ENCODE data around the gene AKR1D1.

The AKR1D1 gene

GRCh38 chr7:138122162-138122561 is 45.9 kb downstream of the AKR1D1 start:
- POLR2A ChIA-PET, result no interaction called here
- CTCF ChIA-PET, result no interaction called here
- TF ChIP-seq ZNF362 (tag by site-specific recombination; IDR thresholded peaks at IDR 0.05) (no peak), MYNN (tag by site-specific recombination; IDR thresholded peaks at IDR 0.05; ENCODE audit: borderline replicate concordance) (no peak), ZNF366 (tag by site-specific recombination; conservative IDR thresholded peaks at IDR 0.05) (no peak), ZNF274 (IDR thresholded peaks at IDR 0.05; ENCODE audit: low read length) (no peak), ZNF274 (tag by site-specific recombination; IDR thresholded peaks at IDR 0.05; ENCODE audit: borderline replicate concordance) (no peak), ZNF664 (tag by site-specific recombination; IDR thresholded peaks at IDR 0.05) (no peak), SP3 (tag by site-specific recombination; IDR thresholded peaks at IDR 0.05) (no peak), ZNF510 (tag by site-specific recombination; IDR thresholded peaks at IDR 0.05; ENCODE audit: insufficient replicate concordance) (no peak), PBX3 (CRISPR knock-in tag; IDR thresholded peaks at IDR 0.05) (no peak), ZNF670 (tag by site-specific recombination; IDR thresholded peaks at IDR 0.05; ENCODE audit: low read depth) (no peak), BCL11A (tag by site-specific recombination; IDR thresholded peaks at IDR 0.05; ENCODE audit: low read depth) (no peak), ZNF132 (tag by site-specific recombination; IDR thresholded peaks at IDR 0.05; ENCODE audit: borderline replicate concordance) (no peak), ZNF585B (tag by site-specific recombination; IDR thresholded peaks at IDR 0.05) (no peak), ZBTB21 (tag by site-specific recombination; IDR thresholded peaks at IDR 0.05) (no peak), ZNF2 (tag by site-specific recombination; IDR thresholded peaks at IDR 0.05) (no peak), BCL11B (tag by site-specific recombination; IDR thresholded peaks at IDR 0.05; ENCODE audit: low read depth) (no peak), ZNF707 (tag by site-specific recombination; IDR thresholded peaks at IDR 0.05) (no peak), RBAK (tag by site-specific recombination; IDR thresholded peaks at IDR 0.05) (no peak), ZNF580 (tag by site-specific recombination; IDR thresholded peaks at IDR 0.05) (no peak)
- TF ChIP-seq, protein P1, sequence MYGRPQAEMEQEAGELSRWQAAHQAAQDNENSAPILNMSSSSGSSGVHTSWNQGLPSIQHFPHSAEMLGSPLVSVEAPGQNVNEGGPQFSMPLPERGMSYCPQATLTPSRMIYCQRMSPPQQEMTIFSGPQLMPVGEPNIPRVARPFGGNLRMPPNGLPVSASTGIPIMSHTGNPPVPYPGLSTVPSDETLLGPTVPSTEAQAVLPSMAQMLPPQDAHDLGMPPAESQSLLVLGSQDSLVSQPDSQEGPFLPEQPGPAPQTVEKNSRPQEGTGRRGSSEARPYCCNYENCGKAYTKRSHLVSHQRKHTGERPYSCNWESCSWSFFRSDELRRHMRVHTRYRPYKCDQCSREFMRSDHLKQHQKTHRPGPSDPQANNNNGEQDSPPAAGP (tag by site-specific recombination; IDR thresholded peaks at IDR 0.05), result no peak
- TF ChIP-seq, protein P2, sequence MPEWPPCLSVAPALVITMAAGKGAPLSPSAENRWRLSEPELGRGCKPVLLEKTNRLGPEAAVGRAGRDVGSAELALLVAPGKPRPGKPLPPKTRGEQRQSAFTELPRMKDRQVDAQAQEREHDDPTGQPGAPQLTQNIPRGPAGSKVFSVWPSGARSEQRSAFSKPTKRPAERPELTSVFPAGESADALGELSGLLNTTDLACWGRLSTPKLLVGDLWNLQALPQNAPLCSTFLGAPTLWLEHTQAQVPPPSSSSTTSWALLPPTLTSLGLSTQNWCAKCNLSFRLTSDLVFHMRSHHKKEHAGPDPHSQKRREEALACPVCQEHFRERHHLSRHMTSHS (tag by site-specific recombination; IDR thresholded peaks at IDR 0.05), result no peak
- H3K4me1 ChIP-seq (ENCODE audit: control insufficient read depth, insufficient read depth, low read length), result no peaks in the 10 kb centered on the region
- H3K27ac ChIP-seq (ENCODE audit: extremely low read depth, low read depth, low read length), result no peak overlapping the region
- H3K4me3 ChIP-seq (ENCODE audit: low read depth, low read length), result no peak overlapping the region
- H3K9me3 ChIP-seq (ENCODE audit: control insufficient read depth, insufficient read depth, low read depth, low read length), result no peaks in the 10 kb centered on the region
- no peaks in the 10 kb centered on the region for H3K36me3 ChIP-seq (ENCODE audit: control insufficient read depth in 2 of 2, insufficient read depth in 1 of 2, low read length in 2 of 2)

GRCh38 chr7:138125119-138125518 is 48.9 kb downstream of the AKR1D1 start:
- ChIA-PET CTCF (no interaction called here), POLR2A (no interaction called here)
- H3K36me3 ChIP-seq (ENCODE audit: control insufficient read depth in 2 of 2, insufficient read depth in 1 of 2, low read length in 2 of 2), result no peaks in the 10 kb centered on the region
- no peak overlapping the region for H3K27ac ChIP-seq (ENCODE audit: extremely low read depth, low read depth, low read length)
- no peaks in the 10 kb centered on the region for H3K4me1 ChIP-seq (ENCODE audit: control insufficient read depth, insufficient read depth, low read length)
- no peak overlapping the region for H3K4me3 ChIP-seq (ENCODE audit: low read depth, low read length)
- no peaks in the 10 kb centered on the region for H3K9me3 ChIP-seq (ENCODE audit: control insufficient read depth, insufficient read depth, low read depth, low read length)
- TF ChIP-seq TRIM28 (IDR thresholded peaks at IDR 0.05; ENCODE audit: borderline replicate concordance, low read length) (no peak), ZNF776 (tag by site-specific recombination; IDR thresholded peaks at IDR 0.05; ENCODE audit: borderline replicate concordance) (no peak), ZBTB48 (tag by site-specific recombination; IDR thresholded peaks at IDR 0.05) (no peak), KLF16 (tag by site-specific recombination; IDR thresholded peaks at IDR 0.05) (no peak), ZNF221 (tag by site-specific recombination; IDR thresholded peaks at IDR 0.05; ENCODE audit: borderline replicate concordance) (no peak), ZNF354C (tag by site-specific recombination; IDR thresholded peaks at IDR 0.05; ENCODE audit: borderline replicate concordance, low read depth) (no peak), SP2 (tag by site-specific recombination; IDR thresholded peaks at IDR 0.05) (no peak), ZNF223 (tag by site-specific recombination; IDR thresholded peaks at IDR 0.05) (no peak), YY2 (tag by site-specific recombination; IDR thresholded peaks at IDR 0.05) (no peak), ZNF670 (tag by site-specific recombination; IDR thresholded peaks at IDR 0.05; ENCODE audit: low read depth) (no peak), ZNF169 (tag by site-specific recombination; IDR thresholded peaks at IDR 0.05) (no peak), HOXD13 (CRISPR knock-in tag; IDR thresholded peaks at IDR 0.05; ENCODE audit: borderline replicate concordance) (no peak)
- TF ChIP-seq, protein P3, sequence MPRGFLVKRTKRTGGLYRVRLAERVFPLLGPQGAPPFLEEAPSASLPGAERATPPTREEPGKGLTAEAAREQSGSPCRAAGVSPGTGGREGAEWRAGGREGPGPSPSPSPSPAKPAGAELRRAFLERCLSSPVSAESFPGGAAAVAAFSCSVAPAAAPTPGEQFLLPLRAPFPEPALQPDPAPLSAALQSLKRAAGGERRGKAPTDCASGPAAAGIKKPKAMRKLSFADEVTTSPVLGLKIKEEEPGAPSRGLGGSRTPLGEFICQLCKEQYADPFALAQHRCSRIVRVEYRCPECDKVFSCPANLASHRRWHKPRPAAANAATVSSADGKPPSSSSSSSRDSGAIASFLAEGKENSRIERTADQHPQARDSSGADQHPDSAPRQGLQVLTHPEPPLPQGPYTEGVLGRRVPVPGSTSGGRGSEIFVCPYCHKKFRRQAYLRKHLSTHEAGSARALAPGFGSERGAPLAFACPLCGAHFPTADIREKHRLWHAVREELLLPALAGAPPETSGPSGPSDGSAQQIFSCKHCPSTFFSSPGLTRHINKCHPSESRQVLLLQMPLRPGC (tag by site-specific recombination; IDR thresholded peaks at IDR 0.05), result no peak

All from HEK293 (cell line).